GM19025 (cell line): Measurements from ENCODE around the gene PRDM16.

ENCODE experiments used
- ATAC-seq: cut with Tn5 transposase; IDR thresholded peaks from one replicate; pipeline ENCODE4 v1.9.1; 2021; ENCODE audit warnings: mild to moderate bottlenecking, low read depth, moderate library complexity; ENCODE audit not compliant: unreplicated experiment

PRDM16 gene

GRCh38 chr1:3248155-3249141 lies 179.4 kb downstream of the PRDM16 start:
- no peak for ATAC-seq

DNA sequence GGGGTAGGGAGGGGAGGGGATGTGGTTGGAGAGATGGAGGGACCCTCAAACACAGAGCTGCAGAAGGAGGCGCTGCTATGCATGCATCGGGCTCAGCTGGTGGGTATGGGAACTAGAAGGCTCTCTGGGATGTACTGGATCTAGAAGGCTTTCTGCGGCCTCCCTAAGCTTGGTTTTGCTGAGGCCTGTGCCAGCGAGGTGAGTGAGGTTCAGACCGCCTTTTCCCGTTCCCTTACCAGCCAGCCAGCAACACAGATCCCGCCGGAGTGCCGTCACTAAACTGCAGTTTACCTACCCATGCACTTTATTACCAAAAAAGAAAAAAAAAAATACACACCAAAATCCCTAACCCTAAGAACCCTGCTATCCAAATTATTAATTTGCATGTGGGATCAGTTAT lies 180.2 kb downstream of the PRDM16 start:
- no peak for ATAC-seq

- no peak for ATAC-seq
These were observed 180.9 kb downstream of the PRDM16 start for GRCh38 chr1:3249631-3250501.

DNA sequence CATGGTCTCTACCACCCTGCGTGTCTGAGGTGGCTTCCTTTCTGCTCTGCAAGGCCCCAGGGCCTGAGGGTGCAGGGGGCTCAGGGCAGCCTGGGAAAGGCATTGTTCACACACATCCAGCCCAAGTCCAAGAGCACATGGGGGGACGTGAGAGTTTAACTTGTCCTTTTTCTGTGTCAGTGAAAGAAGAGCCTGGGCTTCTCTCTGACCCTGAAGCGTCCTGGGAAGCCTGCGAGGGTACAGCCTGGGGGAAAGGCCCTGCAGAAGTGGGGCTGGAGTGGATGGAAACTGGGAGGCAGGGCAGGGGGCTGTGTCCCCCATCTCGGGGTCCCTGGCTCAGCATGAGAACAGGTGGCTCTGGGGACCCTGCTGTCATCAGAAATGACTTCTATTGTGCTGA lies 181.6 kb downstream of the PRDM16 start:
- no peak for ATAC-seq

GRCh38 chr1:3251099-3251806 lies 182.2 kb downstream of the PRDM16 start:
- no peak for ATAC-seq

DNA sequence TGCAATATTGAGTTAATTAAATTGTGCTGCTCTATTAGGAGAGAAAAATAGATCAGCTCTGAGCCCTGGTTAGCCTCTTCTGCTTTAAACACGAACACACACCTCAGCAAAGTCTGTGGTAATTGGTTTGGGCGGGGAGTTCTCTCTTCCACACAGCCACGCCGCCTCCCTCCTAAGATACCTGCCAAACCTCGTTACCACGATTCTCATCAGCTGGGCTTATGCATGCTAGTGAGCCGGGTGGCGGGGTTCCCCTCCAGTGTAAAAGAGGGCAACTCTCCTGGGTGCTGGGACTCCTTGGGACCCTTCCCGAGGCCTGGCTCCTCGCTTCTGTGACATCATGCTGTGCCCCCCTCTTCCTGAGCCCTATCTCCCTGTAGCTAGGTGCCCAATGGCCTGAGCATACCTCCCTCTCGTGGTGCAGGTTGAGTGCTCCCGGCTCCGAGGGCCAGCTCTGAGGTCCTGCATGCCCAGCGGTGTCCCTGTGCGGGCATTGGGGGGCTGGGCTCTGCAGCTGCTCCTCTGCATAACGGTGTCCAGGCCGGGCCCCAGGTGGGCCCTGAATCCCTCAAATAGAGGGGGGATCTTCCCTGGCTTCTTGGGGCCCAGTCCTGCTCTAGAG lies 182.9 kb downstream of the PRDM16 start:
- ATAC-seq: no peak

DNA sequence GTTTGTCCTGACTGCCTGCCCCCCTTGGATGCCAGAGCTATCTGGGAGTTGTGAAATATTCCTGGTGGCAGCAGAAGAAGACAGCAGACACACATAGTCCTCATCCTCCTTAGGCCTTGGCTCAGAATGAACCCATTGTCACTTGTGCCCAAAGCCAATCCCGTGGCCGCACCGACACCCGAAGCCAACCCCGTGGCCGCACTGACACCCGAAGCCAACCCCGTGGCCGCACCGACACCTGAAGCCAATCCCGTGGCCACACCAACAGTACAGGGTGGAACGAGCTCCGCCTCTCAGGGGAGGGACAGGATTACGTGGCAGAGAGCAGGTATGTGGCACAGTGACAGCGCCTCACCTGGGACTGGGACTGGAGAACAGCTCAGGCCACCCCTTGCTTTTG lies 186.7 kb downstream of the PRDM16 start:
- no peak for ATAC-seq

DNA sequence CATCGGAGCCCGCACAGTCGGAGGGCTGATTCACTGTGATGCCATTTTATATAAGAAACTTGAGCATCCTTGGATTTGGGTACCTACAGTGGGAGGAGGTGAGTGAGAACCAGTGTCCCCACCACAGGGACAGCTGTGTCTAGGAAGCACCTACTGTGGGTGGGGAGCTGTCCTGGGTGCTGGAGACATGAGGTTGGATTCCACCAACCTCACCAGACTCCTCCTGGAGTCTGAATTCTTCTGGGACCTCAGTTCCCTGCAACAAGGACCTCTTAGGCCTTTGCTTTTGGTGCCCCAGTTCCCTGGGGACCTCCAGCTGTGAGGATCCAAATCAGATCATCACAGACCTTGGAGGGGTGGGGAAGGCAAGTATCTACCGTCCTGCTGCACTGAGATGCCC lies 188.8 kb downstream of the PRDM16 start:
- ATAC-seq: no peak

GRCh38 chr1:3258386-3259003 lies 189.5 kb downstream of the PRDM16 start:
- no peak for ATAC-seq

GRCh38 chr1:3259020-3259419 lies 190.0 kb downstream of the PRDM16 start:
- ATAC-seq: no peak

GRCh38 chr1:3261007-3261968 lies 192.3 kb downstream of the PRDM16 start:
- ATAC-seq: no peak

DNA sequence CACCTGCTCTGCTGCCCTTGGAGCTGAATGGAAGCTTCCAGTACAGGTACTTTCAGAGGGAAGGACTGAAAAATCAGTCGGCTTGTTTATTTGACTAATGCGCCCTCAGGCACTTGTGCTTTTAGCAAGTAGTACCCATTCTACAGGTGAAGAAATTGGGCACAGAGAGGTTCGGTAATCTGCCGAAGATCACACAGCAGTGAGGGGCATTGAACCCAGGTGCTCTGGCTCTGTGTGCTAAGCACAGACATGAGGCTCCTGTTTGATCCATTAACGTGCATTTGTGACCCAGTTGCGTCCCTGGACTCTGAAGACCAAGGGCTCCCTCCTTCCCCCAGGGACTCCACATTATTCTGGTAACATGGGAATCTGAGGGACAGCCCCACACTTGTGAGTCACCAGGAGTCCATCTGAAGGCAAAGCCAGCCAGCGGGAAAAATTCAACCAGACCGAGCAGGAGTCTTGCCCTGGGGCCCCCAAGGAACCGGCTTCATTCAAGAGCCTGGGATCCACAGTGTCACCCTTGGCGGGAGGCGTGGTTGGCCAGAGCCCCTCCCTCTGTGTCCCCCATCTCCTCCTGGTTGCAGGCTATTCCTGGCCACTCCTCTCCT lies 193.1 kb downstream of the PRDM16 start:
- no peak for ATAC-seq

DNA sequence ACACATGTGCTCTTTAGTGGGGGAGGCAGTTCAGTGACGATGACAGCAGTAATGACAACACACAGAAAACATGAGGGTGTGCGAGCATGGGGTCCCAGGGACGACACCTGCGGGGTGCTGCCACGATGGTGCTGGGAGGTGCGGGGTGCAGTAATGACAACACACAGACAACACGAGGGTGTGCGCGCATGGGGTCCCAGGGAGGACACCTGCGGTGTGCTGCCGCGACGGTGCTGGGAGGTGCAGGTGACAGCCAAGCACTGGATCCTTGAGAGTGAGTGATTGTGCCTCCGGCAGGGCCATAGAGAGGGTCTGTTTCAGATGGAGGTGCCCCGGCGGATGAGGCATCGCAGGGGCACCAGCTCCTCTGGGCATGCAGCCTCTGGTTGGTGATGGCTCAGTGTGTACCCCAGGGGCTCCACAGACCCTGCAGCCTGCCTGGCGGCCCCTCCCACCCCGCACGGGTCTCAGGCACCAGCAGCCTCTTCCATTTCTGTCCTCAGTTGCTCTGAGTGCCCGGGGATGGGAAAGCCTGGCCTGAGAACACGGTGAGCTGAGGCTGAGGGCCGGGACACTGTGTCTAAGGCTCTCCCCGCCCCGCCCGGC lies 193.8 kb downstream of the PRDM16 start:
- no peak for ATAC-seq

DNA sequence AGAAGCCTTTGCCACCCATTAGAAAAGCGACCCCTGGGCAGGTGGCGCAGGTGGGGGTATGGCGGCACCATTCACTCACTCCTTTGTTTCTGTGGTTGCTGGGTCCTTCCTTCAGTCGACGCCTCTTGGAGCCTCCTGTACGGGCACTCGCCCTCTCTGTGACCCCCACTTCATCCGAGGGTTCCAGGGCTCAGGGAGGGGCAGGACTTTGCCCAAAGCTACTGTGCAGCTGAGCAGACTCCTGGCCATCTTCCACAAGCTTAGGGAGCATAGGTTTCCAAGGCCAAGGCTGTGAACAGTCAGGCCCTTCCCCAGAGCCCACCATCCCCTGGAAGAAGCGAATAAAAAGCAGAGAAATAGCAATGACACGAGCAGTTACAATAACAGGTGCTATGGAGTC lies 194.8 kb downstream of the PRDM16 start:
- no peak for ATAC-seq

DNA sequence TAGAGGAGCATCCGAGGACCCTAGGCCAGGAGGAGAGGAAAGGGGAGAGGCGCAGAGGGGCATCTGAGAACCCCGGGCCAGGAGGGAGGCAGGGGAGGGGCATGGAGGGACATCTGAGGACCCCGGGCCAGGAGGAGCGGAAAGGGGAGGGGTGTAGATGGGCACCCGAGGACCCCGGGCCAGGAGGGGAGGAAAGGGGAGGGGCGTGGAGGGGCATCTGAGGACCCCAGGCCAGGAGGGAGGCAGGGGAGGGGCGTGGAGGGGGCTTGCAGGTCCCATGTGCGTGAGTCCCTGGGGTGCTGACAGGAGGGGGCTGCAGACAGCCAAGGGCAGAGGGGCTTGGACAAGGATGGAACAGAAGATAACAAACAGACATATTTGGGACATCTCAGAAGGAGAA lies 195.5 kb downstream of the PRDM16 start:
- no peak for ATAC-seq

DNA sequence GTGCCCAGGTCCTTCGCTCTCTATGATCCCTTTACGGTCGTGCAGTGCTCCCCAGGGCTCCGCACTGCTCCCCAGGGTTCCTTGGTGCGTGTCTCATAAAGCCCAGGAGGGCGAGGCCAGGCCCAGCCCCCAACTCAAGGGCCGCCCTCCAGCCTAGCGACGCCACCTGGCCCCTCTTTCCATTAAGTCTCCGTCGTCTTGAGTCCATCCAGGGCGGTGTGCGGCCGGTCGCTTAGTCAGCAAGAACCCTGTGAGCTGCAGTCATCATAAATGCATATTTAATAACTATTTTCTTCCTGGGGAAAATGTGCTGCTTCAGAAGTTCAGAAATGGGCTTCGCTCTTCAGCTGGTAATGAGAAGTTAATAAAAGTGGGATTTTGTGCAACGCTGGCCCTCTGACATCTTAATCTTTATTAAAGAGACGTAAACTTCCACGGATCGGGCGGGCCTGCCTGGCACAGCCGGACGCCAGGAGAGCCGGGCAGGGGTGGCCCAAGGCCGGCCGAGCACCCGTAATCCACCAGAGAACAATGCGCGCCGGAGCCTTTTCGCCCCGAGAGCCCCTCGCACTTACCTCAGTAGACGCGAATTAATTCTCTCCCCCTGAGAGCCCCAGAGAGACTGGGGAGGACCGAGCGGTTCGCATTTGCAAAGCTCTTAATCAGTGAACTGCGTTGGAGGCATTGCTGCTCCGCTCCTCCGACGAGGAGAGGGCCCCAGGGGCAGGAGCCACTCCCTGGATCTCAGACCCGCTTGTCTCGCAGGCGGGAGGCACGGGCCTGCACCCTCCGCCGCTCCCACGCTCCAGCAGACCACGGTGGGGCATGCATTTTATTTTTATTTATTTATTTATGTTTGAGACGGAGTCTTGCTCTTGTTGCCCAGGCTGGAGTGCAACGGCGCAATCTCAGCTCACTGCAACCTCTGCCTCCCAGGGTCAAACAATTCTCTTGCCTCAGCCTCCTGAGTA lies 197.1 kb downstream of the PRDM16 start:
- no peak for ATAC-seq
